SU-DHL-6 (cell line): ENCODE measurements around the gene CDCA3.

Experiments
- EZH2phosphoT487 ChIP-seq: fragments of 200-600 bp; sonication (generic), shearing (Covaris generic); conservative IDR thresholded peaks from 2 replicates; pipeline ENCODE4 v1.6.1; 2018; ENCODE audit warnings: mild to moderate bottlenecking, antibody characterized with exemption, low read length, moderate library complexity, mixed read lengths
- TF ChIP-seq, protein P1 (sequence below): fragments of 200-600 bp; sonication (generic); IDR thresholded peaks from one replicate; pipeline ENCODE4 v1.5.1; 2017; ENCODE audit warnings: antibody characterized with exemption, mild to moderate bottlenecking, low read length, moderate library complexity; ENCODE audit not compliant: insufficient read depth, poor library complexity, severe bottlenecking

DNA sequence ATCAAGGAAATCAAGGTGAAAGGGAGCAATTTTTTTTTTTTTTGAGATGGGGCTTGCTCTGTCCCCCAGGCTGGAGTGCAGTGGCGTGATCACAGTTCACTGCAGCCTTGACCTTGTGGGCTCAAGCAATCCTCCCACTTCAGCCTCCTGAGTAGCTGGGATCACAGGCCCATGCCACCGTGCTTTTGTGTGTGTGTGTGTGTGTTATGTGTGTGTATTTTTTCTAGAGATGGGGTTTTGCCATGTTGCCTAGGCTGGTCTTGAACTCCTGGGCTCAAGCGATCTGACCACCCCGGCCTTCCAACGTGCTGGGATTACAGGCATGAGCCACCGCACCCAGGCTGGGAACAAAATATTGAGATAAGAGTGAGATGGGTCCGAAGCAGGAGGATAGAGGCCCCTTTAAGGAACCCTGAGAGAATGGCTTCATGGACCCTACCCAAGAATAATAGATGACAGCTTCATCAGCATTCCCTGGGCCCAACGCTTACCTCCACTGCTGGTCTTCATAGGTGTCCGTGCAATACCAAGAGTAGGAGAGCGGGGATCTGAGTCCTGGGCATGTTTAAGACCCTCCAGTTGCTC is 1.0 kb downstream of the CDCA3 start:
- TF ChIP-seq, protein P1, sequence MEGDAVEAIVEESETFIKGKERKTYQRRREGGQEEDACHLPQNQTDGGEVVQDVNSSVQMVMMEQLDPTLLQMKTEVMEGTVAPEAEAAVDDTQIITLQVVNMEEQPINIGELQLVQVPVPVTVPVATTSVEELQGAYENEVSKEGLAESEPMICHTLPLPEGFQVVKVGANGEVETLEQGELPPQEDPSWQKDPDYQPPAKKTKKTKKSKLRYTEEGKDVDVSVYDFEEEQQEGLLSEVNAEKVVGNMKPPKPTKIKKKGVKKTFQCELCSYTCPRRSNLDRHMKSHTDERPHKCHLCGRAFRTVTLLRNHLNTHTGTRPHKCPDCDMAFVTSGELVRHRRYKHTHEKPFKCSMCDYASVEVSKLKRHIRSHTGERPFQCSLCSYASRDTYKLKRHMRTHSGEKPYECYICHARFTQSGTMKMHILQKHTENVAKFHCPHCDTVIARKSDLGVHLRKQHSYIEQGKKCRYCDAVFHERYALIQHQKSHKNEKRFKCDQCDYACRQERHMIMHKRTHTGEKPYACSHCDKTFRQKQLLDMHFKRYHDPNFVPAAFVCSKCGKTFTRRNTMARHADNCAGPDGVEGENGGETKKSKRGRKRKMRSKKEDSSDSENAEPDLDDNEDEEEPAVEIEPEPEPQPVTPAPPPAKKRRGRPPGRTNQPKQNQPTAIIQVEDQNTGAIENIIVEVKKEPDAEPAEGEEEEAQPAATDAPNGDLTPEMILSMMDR = no peak
- TF ChIP-seq EZH2phosphoT487 = no peak
